SU-DHL-6 (cell line): ENCODE results near the gene SORL1.

Experiments used
- EZH2phosphoT487 ChIP-seq: fragments of 200-600 bp; sonication (generic), shearing (Covaris generic); conservative IDR thresholded peaks from 2 replicates; pipeline ENCODE4 v1.6.1; 2018; ENCODE audit warnings: mild to moderate bottlenecking, antibody characterized with exemption, low read length, moderate library complexity, mixed read lengths
- TF ChIP-seq, protein P1 (sequence below): fragments of 200-600 bp; sonication (generic); IDR thresholded peaks from one replicate; pipeline ENCODE4 v1.5.1; 2017; ENCODE audit warnings: antibody characterized with exemption, mild to moderate bottlenecking, low read length, moderate library complexity; ENCODE audit not compliant: insufficient read depth, poor library complexity, severe bottlenecking

DNA sequence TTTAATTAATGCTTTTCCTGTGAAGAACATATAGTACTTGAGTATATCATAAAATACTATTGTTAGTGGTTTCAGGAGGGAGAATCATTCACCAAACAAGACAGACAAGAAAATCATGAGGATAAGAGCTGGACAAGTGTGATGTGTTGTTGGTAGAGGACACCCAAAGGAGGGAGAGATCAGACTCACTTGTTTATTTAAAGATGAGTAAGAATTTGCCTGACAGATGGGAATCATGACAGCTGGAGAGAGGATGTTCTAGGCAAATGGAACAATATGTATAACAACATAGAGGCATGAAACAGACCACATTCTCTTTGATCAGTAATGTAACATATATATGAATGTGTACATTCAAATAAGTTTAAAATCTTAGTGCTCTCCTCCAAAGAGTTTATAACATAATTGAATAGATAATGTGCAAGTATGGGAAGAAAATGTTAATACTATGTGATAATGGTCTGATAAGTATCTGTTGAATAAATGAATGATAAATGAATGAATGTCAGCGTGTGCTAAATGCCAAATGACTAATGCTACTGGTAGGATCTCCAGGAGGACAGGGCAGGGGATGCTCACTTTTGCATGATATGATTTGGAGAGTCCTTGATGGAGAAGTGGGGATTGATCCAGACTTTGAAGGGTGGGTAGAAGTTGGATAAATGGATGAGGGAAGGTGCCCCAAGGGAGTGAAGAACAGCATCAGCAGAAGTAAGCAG lies 229.6 kb downstream of the SORL1 start:
- TF ChIP-seq, protein P1, sequence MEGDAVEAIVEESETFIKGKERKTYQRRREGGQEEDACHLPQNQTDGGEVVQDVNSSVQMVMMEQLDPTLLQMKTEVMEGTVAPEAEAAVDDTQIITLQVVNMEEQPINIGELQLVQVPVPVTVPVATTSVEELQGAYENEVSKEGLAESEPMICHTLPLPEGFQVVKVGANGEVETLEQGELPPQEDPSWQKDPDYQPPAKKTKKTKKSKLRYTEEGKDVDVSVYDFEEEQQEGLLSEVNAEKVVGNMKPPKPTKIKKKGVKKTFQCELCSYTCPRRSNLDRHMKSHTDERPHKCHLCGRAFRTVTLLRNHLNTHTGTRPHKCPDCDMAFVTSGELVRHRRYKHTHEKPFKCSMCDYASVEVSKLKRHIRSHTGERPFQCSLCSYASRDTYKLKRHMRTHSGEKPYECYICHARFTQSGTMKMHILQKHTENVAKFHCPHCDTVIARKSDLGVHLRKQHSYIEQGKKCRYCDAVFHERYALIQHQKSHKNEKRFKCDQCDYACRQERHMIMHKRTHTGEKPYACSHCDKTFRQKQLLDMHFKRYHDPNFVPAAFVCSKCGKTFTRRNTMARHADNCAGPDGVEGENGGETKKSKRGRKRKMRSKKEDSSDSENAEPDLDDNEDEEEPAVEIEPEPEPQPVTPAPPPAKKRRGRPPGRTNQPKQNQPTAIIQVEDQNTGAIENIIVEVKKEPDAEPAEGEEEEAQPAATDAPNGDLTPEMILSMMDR = no peak
- TF ChIP-seq EZH2phosphoT487 = no peak
